GM19035 (cell line): Measurements from ENCODE around the gene FCHSD2.
"Not testable (repeated sequence)": the region's sequence is repeated elsewhere in the genome, so short reads cannot be mapped to it uniquely, and the experiment has no call there.

Source experiments
- ATAC-seq: cut with Tn5 transposase; IDR thresholded peaks from one replicate; pipeline ENCODE4 v1.9.1; 2021; ENCODE audit not compliant: unreplicated experiment

The FCHSD2 gene

GRCh38 chr11:73017024-73017751 is 124.9 kb downstream of the FCHSD2 start:
- no peak for ATAC-seq

- no peak for ATAC-seq
These were observed 129.1 kb downstream of the FCHSD2 start for GRCh38 chr11:73013021-73013420.

- ATAC-seq, result no peak
These were observed 129.8 kb downstream of the FCHSD2 start for GRCh38 chr11:73012121-73012863.

GRCh38 chr11:73011126-73011817 is 130.8 kb downstream of the FCHSD2 start:
- ATAC-seq, result no peak

- ATAC-seq, result no peak
These were observed 132.1 kb downstream of the FCHSD2 start for GRCh38 chr11:73009972-73010371.

GRCh38 chr11:73004088-73004487 is 138.0 kb downstream of the FCHSD2 start:
- ATAC-seq, result no peak

GRCh38 chr11:73003088-73003487 is 139.0 kb downstream of the FCHSD2 start:
- ATAC-seq, result no peak

- no peak for ATAC-seq
These were observed 139.9 kb downstream of the FCHSD2 start for GRCh38 chr11:73002214-73002613.

- no peak for ATAC-seq
These were observed 140.5 kb downstream of the FCHSD2 start for GRCh38 chr11:73001615-73002014.

DNA sequence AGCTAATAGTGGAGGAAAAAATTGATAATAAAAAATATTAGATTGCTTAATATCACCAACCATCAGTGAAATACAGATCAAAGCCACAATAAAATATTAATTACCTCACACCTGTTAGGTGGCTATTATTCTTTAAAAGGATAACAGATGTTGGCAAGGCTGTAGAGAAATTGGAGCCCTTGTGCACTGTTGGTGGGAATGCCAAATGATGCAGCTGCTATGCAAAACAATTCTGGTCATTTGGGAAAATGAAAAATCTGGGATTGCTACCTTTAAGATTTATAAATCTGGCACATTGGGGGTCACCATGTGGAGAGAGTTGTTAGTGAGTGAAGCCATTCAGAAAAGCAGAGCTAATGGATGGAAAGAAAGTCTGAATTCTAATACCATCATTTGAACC is 143.4 kb downstream of the FCHSD2 start:
- ATAC-seq, result no peak

- ATAC-seq, result no peak
These were observed 145.2 kb downstream of the FCHSD2 start for GRCh38 chr11:72996959-72997358.

DNA sequence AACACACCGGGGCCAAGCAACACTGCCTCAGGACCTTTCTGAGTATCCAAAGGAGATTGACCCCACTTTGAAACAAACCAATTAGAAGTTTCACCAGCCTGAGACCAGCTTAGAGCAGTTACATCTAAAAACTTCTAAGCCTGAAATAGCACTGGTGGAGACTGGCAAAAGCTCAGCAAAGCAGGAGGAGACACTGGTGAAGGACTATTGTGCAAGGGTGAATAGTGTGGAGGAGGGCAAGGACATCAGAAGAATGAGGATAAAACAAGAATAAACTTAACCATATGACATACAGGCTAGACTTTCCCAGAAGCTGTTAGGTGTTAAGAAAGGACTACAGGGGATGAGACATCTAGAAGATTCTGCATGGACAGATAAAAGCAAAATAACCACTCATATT is 152.4 kb downstream of the FCHSD2 start:
- no peak for ATAC-seq

GRCh38 chr11:72988821-72989220 is 153.3 kb downstream of the FCHSD2 start:
- ATAC-seq, result no peak

DNA sequence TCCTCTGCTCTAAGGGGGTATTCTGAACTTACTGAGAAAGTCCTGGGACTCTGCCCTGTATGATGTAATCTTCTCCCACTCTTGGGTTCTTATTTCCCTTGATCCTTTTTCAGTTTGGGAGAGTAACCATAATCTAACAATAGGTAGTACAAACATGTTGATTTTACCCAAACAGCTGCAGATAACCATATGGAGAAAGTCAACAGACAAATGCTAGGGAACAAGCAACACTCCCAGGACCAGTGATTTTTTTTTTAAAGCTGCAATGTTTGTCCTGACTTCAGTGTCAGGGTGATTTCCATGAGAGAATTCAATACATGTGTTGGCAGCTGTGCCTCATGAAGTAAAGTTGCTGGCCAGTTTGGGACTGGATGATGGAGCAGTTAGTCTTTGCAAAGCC is 156.5 kb downstream of the FCHSD2 start:
- no peak for ATAC-seq

DNA sequence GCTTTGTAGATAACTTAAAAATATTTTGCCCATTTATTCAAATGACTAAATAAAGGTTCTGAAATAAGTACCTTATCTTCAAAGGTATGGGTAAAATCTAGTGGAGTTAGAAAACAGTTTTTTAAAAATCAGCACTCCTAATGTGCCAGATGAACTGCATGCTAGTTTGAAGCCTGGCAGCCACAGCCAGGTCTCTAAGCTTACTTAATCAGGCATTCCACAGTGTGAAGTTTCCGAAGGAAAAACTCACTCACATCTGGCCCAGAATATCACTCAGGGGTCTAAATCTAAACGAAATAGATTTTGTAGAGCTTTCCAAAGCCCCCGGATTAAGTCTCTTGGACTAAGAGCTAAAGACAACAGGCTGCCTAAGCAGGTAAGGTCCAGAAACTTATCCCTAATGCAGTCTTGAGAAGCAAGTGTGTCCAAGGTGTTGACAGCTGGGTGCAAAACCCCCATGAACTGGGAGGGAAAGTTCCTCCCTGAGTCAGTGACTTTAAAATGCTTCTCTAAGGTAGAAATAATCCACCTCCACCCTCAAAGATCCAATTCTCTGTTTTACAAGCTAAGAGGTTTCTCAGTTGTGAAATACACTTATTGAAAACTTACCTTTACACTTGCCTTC is 157.6 kb downstream of the FCHSD2 start:
- no peak for ATAC-seq

DNA sequence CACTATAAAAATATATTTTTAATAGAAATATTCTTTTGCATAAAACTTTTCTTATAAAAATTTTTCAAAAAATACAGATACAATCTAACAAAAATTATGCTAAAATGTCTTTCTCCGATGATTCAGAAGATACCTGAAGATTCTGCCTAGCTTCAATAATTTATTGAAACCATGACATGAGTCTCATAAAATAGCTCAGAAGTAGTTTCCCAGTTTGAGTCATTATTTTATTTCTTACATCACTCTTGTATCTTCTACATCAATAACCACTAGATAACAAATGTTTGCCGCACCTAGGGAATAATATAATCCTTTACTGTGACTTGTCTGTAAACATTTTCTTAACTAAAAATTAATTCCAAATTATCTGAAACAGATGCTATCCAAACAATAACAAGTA is 158.6 kb downstream of the FCHSD2 start:
- no peak for ATAC-seq

DNA sequence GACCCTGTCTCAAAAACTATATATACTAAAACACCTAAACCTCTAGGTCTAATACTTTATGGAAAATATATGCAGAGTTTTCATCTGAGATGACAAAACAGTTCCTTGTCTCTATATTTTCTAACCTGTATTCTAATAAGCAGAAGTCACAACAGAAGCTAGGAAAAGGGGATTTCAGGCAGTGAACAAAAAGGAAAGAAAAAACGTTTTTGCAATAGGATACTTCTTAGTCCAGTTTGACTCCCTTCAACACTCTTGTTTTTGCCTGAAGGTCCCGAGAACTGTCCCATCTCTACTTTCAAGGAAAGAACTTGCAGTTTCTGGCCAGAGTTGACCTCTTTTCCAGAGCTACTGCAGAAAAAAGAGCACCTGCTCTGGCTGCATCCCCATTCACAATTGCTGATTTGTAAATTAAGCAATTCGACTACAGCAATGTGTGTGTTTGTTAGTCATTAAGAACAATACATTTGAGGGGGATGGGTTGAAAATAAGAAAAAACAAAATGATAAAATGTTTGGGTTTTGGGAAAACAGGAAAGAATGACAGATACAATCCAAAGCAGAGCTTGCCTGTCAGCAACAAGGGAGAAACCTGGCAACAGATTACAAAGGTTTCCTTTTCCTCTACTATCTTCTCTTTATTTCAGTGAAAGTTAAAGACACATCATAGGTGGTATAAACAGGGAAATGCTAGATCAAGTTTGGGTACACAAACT is 160.0 kb downstream of the FCHSD2 start:
- no peak for ATAC-seq

DNA sequence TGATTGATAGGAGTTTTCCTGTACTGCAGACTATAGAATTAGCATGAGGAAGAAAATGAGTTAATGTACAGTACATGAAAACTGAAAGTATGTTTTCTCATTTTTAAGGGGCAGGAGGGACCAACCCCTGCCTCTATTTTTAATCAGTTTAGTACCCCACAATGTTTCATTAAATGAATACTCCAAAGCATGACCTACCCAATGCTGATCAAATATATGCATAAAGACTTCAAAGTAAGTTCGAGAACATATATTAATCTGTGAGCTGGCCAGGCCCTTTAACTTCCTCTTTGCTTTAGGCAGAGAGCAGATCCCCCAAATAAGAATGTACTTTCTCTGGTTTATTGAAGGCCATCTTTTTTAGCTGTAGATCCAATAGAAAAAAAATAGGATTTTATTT is 161.0 kb downstream of the FCHSD2 start:
- ATAC-seq, result no peak

DNA sequence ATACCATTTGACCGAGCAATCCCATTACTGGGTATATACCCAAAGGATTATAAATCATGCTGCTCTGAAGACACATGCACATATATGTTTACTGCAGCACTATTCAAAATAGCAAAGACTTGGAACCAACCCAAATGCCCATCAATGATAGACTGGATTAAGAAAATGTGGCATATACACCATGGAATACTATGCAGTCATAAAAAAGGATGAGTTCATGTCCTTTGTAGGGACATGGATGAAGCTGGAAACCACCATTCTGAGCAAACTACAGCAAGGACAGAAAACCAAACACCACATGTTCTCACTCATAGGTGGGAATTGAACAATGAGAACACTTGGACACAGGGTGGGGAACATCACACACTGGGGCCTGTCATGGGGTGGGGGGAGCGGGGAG is 164.3 kb downstream of the FCHSD2 start:
- ATAC-seq, result not testable (repeated sequence)

- ATAC-seq, result not testable (repeated sequence)
These were observed 165.6 kb downstream of the FCHSD2 start for GRCh38 chr11:72976522-72976892.
